ENCODE results near the gene BRD9.
"Not testable (repeated sequence)": the region's sequence is repeated elsewhere in the genome, so short reads cannot be mapped to it uniquely, and the experiment has no call there.

BRD9 gene

DNA sequence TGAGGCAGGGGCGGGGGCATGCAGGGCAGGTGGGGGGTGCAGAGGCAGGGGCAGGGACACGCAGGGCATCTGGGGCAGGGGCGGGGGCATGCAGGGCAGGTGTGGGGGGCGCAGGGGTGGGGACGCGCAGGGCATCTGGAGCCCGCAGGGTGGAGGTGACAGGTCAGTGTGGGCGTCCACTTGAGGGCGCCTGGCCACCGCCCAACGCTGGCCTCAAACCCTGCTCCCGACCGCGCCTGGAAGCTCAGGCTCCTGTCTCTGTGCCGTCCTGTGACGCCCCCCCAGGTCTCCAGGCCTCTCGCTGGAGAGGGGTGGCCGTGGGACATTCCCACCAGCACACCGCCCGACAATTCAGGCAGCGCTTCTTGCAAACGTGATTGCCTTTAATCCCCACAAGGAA lies 48.7 kb downstream of the BRD9 start:
- not testable (repeated sequence) for DNase-seq

DNA sequence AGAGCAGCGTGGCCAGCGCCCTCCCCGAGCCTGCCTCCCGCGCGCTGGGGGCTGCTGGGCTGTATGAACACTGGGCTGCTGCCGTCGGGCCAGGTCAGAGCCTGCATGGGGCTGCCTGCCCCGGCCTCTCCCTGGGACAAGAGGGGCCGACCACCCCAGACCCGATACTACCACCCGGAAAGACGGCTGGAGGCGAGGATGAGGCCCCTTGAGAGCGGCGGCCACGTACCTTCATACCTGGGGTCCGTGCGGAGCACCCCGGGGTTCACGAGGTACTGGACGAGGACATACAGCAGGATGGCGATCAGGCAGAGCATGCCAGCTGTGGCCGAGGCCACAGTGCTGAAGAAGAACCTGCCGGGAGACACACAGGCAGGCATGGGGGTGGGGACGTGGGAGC lies 49.2 kb downstream of the BRD9 start:
- DNase-seq = not testable (repeated sequence)

DNA sequence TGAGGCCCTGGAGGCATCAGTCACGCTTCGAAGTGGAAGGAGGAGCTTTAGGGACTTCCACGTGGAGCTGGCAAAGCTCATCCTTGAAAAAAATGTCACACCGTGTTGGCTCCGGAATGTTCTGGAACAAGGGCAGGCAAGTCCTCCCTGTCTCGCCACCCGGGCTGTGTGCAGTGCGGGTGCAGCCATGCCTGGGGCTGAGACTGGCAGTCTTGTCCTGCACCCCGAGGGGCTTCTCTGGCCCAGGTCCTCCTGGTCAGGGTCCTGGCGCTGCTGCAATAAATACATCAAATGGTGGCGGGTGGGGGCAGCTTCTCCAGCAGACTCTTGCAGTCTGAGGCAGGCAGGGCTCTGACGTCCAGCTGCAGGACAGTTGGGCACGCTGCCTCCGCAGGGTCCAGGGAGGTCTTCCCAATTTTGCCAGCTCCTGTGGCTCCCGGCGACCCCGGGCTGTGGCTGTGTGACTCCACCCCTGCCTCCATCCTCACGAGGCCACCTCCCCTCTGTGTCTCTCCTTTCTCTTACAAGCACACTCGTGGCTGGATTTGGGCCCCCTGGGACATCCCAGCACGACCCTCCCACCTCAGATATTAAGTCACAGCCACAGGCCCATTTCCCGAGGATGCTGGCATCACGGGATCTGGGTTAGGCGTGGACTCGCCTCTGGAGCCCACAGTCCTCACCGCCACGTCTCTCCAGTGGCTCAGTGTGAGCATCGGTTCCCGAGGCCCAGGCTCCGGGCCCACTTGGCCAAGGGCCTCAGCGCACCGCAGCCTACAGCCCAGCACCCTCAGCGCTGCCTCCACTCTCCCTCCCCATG lies 50.0 kb downstream of the BRD9 start:
- not testable (repeated sequence) for DNase-seq

DNA sequence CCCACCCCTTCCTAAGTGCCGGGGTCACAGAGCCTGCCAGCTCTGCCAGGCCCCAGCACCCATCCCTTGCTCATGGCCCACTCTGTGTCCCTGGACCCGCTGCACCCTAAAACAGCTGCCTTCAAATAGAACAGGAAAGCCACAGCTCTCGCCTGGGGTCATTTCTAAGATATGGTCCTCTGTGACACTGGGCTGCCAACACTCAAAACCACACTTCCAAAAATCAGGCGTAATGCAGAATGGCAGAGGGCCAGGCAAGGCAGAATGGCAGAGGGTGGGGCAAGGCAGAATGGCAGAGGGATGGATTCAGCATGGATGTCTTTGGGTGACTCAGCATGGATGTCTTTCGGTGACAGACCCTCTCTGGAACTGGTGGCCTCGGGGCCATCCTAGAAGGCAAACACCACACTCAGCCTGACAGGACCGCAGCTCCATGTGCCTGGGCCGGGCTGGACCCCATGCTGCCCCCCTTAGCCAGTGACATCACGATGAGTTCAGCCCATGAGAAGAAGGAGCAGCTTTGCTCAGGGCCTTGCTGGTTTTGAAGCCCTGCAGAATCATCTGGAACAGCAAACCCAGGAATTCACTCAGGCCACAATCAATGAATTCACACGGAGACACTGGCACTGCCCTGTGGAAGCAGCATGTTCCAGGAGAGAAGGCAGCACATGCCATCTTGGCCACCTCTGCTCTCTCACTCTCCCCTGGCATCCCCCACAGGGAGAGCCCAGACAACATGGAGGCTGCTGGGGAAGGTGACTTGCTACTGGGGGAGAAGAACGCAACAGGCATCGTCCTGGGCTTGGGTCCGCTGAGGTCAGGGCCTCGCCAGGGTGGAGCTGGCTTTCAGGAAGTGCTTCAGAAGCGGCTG lies 50.8 kb downstream of the BRD9 start:
- not testable (repeated sequence) for DNase-seq

DNA sequence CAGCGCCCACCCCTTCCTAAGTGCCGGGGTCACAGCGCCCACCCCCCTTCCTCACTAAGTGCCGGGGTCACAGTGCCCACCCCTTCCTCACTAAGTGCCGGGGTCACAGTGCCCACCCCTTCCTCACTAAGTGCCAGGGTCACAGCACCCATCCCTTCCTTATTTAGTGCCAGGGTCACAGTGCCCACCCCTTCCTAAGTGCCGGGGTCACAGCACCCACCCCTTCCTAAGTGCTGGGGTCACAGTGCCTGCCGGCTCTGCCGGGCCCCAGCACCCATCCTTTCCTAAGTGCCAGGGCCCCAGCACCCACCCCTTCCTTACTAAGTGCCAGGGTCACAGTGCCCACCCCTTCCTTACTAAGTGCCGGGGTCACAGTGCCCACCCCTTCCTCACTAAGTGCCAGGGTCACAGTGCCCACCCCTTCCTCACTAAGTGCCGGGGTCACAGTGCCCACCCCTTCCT lies 51.6 kb downstream of the BRD9 start:
- not testable (repeated sequence) for DNase-seq

DNA sequence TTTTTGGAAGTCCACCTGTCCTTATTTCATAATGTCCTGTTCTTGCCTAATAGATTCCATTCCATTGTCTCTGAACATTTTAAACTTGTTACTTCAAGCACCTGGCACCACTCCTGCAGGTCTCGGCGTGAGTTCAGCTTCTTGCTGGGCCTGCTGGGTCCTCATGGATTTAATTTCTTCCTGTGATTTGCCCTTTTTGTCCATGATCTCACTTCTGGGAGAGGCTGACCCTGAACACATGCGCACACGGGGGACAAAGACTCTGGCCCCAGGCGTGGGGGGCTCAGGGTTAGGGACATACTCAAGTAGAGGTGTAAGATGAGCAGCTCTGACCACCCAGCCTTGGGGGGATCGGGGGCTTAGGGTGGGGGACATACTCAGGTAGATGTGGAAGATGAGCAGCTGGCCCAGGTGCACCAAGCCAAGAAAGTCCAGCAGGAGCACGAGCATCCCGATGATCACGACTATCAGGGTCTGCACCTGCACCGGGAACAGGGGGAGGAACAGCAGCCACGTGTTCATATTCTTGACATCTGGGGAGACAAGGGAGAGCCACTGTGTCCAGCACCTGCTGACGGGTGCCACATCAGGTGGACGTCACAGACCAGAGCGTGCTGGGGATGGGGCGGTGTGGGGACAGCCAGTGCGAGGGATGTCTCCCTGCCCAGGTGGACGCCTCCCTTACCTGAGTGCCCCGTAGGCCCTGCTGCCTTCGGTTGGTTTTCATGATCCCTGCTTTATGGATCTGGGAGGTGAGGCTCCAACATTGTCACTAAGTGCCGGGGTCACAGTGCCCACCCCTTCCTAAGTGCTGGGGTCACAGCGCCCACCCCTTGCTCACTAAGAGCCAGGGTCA lies 52.3 kb downstream of the BRD9 start:
- not testable (repeated sequence) for DNase-seq

DNA sequence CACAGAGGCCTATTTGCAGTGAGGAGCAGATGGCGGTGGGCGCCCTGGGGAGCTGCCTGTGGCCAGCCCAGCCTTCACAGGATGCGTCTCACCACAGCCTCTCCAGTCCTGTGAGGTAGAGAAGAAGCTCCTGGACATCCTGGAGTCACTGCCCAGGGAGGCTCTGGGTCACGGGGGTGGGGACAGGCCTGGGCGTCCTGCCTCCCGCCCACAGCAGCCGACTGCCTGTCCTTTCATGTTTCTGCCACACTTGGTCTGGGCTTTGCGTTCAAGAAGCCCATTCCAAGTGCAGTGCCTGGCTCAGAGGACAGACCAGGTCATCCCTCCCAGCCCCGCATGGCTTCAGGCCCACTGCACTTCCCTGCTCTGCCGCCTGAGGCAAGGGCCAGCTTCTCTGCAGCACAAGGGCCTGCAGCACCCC lies 54.2 kb downstream of the BRD9 start:
- not testable (repeated sequence) for DNase-seq

DNA sequence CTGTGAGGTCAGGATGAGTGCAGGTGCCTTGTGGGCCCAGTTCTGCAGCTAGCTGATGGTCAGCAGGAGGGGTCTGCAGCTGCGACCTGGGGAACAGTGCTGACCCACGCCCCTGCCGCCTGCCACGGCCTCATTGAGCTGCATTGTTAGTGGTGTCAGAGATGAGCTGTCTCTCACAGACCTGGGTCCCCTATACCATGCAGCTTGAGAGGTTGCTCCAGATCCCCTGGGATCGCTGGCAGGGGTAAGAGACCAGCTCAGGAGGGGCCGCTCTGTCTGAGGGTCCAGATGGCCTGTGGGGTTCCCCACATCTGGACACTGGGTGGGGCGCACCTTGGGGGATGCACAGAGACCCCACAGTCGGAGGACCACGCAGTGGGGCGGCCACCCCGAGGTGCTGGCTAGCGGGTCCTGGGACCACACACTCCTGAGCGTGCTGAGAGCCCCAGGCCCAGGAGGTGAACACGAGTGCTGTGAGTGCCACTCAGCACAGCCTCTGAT lies 54.9 kb downstream of the BRD9 start:
- not testable (repeated sequence) for DNase-seq

DNA sequence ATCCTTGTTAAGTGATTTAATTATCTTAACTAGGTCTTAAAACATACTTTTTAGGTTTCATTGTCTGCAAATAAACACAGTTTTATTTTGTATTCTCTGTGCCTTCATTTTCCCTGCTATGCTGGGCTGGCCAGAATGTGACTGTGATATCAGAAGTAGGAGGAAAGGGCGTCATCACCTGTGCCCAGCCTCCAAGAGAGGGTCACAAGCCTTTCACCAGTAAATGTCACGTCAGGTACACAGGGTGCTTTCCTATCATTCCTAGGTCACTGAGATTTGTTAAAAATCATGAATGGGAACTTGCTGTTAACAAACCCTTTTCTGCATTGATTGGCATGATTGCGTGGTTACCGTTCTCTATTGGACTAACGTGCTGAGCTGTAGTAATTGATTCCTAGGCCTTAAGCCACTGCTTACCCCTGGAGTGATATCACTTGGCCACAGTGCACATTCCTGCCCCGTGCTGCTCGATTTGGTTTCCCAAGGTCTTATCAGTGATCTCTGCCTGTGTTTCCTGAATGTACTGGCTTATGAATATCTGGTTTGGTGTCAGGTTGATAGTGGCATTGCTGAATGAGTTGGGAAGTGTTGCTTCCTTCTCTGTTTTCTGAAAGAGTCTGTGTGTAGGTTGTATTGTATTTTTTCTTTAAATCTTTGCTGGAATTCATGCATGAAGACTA lies 56.5 kb downstream of the BRD9 start:
- not testable (repeated sequence) for DNase-seq

DNA sequence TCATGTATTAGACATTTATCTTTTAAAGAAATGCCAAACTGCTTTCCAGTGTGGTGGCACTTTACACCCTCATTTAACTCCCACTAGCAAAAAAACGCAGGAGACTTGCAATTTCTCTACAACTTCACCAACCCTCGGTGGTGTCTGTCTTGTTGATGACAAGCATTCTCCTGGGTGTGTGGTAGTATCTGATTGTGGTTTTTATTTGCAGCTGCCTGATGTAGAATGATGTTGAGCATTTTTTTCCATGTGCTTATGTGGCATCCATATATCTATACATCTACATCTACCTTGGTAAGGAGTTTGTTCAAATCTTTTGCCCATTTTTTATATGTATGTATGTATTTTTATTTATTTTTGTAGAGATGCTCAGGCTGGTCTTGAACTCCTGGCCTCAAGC lies 58.6 kb downstream of the BRD9 start:
- DNase-seq = not testable (repeated sequence)

DNA sequence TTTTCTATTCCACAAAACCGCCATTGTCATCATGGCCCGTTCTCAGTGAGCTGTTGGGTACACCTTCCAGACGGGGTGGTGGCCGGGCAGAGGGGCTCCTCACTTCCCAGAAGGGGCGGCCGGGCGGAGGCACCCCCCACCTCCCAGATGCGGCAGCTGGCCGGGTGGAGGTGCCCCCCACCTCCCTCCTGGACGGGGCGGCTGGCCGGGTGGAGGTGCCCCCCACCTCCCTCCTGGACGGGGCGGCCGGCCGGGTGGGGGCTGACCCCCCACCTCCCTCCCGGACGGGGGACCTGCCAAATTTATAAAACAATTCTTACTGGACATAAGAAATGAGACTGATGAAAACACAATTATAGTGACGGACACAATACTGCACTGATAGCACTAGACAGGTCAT lies 64.4 kb downstream of the BRD9 start:
- DNase-seq = not testable (repeated sequence)

DNA sequence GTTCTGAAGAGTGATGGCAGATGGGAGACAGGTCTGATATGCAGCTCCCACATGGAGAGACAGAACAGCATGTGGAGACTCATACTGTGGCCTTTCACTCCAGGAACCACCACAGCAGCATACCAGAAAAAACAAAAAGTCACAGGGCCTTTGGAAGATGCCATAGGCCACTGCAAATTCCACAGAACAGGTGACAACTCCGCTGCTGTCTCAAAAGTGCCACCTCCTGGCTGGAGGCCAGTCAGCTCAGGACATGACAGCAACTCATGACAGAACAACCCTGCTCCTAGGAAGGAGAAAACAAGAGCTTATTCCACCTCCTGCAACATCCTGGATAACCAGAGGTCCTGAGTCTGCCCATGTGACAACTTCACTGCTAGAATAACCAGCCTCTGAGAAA lies 67.1 kb downstream of the BRD9 start:
- DNase-seq = peak; percentile 56 to 65

DNA sequence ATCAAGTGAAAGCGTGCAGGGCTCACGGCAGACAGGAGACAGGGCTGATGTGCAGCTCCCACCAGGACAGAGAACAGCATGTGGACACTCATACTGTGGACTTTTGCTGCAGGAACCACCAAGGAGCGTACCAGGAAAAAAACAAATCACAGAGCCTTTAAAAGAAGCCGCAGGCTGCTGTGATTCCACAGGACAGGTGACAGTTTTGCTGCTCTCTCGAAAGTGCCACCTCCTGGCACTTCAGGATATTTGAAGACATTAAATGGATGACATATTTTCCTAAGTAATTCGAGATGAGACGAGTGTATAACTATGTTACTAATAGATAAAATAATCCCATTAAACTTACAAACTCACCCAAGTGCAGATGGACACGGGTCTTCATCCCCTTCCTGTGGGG lies 71.1 kb downstream of the BRD9 start:
- no peak for DNase-seq

DNA sequence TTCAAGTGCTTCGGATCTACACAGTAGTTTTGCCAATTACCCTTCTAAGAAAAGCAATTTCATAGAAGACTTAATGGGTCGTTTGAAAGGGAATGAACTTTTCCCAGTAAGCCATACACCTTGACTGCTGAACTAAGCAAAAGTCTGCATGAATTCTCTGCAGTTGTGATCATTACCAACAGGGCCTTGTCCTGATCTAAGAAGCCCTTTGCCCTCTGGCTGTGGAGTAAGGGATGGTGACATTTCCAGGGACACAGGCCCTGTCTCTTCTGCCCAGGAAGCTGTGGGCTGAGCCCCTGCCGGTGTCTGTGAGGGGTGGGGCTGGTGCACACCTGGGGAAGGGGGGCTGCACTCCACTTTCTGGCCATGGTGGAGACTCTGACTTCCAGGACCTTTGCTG lies 72.4 kb downstream of the BRD9 start:
- DNase-seq = no peak

DNA sequence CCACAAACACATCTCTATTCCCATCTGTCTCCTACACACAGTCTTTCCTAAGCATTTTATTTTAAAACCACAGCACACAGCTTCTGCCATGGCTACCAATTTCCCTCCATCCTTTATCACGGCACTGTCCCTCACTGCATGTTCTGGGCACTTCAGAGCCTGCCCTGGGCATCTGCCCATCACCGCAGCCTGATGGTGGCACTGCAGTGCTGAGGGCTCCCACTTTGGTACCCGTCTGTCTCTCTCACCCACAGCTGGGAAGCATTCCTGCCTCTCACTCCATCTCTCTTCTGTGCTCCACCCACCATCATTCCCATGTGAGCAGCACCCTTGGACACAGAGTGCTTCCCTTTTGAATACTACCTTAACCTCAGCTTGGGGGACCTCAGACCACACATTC lies 73.5 kb downstream of the BRD9 start:
- no peak for DNase-seq

DNA sequence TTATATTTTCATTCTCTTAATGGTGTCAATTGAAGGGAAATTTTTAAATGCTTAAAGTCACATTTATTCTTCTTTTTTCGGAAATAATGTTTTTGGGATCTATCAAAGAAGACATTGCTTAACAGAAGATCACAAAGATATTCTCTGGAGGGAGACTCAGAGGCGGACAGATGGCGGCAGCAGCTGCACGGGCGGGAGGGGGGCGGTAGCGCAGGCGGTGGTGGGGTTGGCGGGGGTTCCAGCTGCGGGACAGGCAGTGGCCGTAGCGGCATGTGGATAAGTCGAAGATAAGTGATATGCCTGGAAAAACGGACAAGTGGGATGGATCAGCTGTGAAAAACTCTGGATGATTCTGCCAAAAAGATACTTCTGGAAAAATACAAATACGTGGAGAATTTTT lies 76.4 kb downstream of the BRD9 start:
- no peak for DNase-seq

DNA sequence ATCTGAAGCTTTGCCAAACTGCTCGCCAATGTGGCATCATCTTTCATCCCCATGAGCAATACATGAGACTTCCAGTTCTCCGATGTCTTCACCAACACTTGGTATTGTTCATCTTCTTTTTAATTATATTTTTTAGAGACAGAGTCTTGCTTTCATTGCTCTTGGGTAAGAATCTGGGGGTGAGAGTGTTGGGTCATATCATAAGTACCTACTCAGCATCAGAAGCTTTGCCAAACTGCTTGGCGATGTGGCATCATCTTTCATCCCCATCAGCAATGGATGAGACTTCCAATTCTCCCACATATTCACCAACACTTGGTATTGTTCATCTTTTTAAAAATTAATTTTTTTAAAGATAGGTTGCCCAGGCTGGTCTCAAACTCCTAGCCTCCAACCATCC lies 77.2 kb downstream of the BRD9 start:
- no peak for DNase-seq
